ENCODE results near the gene ARAF.

DNA sequence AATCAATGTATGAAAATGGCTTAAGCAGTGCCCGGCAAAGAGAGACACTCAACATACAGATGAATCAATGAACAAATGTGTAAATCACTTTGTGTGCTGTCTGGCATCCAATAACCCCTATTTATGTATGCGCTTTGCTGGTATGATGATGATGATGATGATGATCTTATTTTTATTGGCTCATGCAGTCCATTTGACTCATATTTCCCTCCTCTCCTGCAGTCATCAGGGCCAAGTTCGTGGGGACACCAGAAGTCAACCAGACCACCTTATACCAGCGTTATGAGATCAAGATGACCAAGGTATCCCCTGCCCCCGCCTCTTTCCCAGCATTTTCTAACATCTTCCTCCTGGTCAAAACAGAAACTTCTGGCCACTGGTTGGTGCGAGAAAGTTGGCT is 23.7 kb downstream of the ARAF start:
- no peak for TF ChIP-seq ESRRA (IDR thresholded peaks at IDR 0.05; ENCODE audit: borderline replicate concordance, low read length)
- no peak for TF ChIP-seq MAZ (IDR thresholded peaks at IDR 0.05; ENCODE audit: borderline replicate concordance, low read depth, low read length)

All from A549 (cell line).